ENCODE data around the gene PILRB.

DNA sequence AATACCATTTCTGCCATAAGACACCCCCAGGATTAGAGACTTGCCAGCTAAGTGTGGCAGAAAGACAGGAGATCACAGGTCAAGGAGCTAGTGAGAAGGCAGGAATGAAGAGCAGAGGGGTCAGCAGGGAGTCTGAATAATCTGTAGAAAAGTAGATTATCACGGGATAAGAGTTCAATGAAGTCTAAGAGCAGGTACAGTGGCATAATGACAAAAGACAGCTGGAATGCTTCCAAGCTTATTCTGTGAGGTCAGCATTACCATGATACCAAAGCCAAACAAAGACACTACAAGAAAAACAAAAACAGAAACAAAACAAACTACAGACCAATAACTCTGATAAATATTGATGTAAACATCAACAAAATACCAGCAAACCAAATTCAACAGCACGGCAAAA lies 36.2 kb downstream of the PILRB start:
- TF ChIP-seq POLR2A (IDR thresholded peaks at IDR 0.05; ENCODE audit: extremely low read depth, insufficient read length) (no peak), MYC (IDR thresholded peaks at IDR 0.05; ENCODE audit: low read depth, low read length) (no peak)
- TF ChIP-seq, protein P1, sequence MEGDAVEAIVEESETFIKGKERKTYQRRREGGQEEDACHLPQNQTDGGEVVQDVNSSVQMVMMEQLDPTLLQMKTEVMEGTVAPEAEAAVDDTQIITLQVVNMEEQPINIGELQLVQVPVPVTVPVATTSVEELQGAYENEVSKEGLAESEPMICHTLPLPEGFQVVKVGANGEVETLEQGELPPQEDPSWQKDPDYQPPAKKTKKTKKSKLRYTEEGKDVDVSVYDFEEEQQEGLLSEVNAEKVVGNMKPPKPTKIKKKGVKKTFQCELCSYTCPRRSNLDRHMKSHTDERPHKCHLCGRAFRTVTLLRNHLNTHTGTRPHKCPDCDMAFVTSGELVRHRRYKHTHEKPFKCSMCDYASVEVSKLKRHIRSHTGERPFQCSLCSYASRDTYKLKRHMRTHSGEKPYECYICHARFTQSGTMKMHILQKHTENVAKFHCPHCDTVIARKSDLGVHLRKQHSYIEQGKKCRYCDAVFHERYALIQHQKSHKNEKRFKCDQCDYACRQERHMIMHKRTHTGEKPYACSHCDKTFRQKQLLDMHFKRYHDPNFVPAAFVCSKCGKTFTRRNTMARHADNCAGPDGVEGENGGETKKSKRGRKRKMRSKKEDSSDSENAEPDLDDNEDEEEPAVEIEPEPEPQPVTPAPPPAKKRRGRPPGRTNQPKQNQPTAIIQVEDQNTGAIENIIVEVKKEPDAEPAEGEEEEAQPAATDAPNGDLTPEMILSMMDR (IDR thresholded peaks at IDR 0.05; ENCODE audit: low read depth, low read length), result no peak
- TF ChIP-seq, protein P2, sequence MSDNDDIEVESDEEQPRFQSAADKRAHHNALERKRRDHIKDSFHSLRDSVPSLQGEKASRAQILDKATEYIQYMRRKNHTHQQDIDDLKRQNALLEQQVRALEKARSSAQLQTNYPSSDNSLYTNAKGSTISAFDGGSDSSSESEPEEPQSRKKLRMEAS (IDR thresholded peaks at IDR 0.05; ENCODE audit: low read depth, low read length), result no peak

Measured in NB4 (cell line).